Activated CD8-positive, alpha-beta memory T cell treated with anti-CD3 and anti-CD28 coated beads for 1 hour (primary cell): ENCODE results near the gene CTTN.
"Not testable (repeated sequence)": the region's sequence is repeated elsewhere in the genome, so short reads cannot be mapped to it uniquely, and the experiment has no call there.

Source experiments
- DNase-seq, 2 donors: peaks; one replicate each; pipeline ENCODE4 v3.0.0-alpha.2; 2020; ENCODE audit warnings: low read depth in 1 of 2; ENCODE audit errors: extremely low read depth in 1 of 2

The CTTN gene

GRCh38 chr11:70407814-70408213 lies 9.5 kb downstream of the CTTN start:
- DNase-seq, result no peak

DNA sequence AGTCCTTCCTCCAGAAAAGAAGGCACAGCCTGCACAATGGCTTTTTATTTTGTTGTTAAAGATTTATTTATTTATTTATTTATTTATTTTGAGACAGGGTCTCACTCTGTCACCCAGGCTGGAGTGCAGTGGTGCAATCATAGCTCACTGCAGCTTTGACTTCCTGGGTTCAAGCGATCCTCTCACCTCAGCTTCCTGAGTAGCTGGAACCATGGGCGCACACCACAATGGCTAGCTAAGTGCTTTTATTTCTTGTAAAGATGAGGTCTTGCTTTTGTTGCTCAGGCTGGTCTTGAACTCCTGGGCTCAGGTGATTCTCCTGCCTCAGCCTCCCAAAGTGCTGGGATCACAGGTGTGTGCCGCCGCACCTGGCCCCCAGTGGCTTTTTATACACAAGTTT lies 10.0 kb downstream of the CTTN start:
- not testable (repeated sequence) for DNase-seq

DNA sequence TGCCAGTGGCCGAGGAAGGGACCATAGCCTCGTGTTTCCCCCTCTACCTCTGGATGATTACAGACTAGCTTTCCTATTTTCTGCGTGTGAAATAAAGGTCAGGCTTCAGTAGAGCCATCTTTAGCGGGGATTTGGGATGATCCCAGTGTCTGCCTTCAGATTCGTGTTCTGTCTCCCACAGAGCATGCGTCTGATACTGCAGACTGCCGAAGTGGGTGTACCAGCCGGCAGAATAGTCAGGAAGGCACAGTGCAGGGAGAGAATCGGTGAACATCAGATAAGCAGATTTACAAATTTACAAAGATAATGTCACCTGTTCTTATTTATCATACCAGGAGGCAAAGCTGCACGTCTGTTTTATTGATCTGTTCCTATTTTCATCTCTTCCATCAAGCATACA lies 11.1 kb downstream of the CTTN start:
- no peak for DNase-seq

DNA sequence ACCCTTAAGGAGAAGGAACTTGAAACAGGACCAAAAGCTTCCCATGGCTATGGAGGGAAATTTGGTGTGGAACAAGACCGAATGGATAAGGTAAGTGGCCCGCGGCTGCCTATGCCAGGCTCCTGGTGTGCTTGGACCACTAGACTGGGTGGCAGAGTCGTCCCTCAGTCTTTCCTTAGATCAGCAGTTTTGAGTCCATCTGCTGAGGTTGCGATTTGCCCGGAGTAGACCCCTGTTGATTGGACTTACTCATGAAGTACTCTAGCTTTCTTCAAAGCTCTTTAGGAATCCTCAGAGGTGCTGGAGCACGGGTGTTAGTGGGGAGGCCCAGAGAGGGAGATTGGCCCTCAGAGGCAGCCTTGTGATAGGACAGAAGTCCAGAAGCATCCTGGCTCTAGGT lies 11.5 kb downstream of the CTTN start:
- DNase-seq, result no peak

DNA sequence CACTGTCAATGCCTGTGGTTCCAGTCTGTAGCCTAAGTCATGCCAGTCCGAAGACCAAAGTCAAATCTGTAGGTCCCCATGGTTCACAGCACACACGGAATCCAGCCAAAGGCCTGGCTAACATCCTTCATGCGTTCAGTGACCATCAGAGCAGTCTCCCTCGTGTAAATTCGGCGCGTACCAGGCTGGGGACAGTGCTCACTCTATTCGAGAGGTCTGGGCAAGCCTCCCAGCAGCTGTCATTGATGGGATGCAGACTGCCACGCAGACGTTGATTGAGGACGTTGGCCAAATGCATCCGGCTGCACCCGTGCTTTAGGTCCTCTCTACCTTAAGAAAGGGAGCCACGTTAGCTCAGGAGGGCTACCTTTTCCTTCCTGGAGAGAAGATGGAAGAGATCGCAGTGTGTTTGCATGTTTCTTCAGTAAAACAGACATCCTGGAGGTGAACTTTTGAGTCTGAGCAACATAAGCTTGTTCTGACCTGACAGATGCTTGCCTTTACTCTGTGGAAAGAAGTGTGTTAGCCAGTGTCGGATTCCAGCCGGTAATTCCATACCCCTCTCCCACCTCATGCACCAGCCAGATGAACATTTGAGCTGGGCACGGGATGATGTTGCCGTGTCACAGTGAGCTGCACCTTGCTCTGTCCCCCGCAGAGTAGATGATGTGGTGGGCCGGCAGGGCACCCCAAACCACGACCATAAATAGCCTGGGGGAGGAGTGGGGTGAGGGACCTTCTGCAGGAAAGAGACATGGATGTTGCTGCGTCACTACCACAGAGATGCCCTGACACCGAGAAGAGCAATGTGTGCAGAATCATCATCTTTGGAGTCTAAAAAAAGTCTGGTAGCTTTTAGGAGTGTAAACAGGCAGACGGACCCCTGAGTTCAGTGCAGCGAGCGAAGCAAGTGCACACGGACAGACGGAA lies 12.2 kb downstream of the CTTN start:
- DNase-seq, result no peak

- no peak for DNase-seq
Measured at GRCh38 chr11:70411713-70412452, 13.6 kb downstream of the CTTN start.

DNA sequence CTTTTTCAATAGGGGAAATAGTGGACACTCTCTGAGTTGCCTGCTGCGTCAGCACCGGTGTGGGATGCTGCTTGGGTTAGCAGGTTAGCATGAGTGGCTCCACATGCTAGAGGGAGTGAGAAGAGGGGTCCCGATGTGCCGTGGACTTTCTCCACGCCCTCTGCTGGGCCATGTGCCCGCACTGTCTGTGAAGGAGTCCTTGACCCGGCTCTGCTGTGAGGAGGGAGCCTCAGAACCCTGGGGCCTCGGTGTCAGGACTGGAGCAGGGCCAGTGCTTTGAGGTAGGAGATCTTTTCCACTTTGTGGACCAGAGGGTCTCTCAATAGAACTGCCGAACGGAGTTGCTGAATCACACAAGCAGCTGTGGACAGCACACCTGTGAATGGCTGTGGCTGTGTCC lies 14.8 kb downstream of the CTTN start:
- no peak for DNase-seq

DNA sequence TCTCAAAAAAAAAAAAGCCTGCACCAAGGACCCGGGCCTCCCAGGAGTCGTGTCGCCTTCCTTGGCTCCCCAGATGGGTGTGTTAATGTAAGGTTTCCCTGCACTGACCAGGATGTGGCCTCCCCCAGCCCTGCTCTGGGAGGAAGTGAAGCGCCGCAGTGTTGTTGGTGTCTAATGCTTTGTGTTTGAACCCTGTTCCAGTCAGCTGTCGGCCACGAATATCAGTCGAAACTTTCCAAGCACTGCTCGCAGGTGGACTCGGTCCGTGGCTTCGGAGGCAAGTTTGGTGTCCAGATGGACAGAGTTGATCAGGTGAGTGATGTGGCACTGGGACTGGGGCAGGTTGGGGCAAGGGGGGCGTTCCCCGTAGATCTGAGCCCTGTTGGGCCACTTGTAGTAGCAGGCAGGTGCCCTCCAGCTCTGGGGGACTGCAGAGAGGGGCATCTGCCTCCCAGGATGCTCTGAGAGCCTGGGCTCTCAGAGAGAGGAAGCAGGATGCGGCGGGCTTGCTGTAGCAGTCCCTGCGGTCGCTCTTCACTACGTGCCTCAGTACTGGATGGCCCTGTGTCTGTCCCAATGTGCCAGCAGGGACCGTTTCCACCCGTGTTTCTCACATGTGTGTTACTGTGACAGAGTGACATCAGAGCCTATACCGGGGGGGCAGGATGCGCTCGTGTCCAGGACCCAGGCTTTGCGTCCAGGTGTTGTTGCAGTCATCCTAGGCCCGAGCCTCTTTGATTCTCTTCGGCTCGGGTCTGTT lies 16.2 kb downstream of the CTTN start:
- no peak for DNase-seq

GRCh38 chr11:70415191-70415590 lies 16.9 kb downstream of the CTTN start:
- no peak for DNase-seq

GRCh38 chr11:70415642-70416395 lies 17.5 kb downstream of the CTTN start:
- DNase-seq, result no peak

DNA sequence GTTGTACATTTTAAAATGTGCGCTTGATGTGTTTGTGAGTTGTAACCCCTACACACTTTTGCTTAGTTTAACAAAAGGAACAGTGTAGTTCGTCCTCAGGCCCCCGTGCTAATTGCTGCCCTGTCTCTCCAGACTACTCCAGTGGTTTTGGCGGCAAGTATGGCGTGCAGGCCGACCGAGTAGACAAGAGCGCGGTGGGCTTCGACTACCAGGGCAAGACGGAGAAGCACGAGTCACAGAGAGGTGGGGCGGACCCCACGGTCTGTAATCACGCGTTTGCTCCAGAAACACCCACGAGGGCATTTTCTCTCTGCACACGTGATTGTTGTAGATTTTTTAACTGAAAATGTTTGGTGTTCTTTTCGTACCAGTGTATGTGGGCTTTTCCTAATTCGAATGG lies 18.6 kb downstream of the CTTN start:
- DNase-seq, result no peak

DNA sequence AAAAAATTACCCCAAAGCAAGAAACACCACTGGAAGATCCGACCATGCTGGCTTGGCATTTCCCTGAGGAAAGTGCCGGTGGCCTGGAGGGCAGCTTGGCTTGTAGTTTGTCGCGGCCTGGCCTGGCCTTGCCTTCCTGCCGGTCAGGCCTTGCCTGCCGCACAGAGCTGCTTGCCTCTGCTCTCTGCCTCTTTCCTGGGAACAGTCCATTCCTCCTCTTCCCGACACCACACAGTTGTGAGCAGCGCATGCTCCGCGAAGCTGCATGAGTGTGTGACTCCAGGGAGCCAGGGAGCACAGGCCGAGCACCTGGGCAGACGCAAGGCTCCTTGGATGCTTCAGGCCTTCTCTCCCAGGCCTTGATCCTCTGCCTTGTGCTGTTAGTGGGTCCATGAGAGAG lies 19.8 kb downstream of the CTTN start:
- no peak for DNase-seq

- no peak for DNase-seq
Measured at GRCh38 chr11:70419307-70420007, 21.1 kb downstream of the CTTN start.

- no peak for DNase-seq
Measured at GRCh38 chr11:70420008-70420464, 21.7 kb downstream of the CTTN start.

DNA sequence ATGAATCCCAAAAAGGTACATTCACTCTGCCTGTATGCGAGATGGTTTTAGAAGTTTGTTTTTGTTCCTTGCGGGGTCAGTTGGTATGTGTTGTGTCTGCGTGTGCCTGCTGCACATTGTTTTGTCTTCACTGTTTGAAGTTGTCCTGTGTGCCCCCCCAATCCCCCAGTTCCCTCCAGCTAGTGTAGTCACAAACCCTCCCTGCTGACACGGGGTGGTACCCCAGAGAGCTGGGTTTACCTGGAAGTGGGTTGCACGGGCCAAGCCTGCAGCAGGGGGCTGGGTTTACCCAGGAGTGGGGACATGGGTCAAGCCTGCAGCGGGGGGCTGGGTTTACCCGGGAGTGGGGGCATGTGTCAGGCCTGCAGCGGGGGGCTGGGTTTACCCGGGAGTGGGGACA lies 22.2 kb downstream of the CTTN start:
- DNase-seq, result no peak

DNA sequence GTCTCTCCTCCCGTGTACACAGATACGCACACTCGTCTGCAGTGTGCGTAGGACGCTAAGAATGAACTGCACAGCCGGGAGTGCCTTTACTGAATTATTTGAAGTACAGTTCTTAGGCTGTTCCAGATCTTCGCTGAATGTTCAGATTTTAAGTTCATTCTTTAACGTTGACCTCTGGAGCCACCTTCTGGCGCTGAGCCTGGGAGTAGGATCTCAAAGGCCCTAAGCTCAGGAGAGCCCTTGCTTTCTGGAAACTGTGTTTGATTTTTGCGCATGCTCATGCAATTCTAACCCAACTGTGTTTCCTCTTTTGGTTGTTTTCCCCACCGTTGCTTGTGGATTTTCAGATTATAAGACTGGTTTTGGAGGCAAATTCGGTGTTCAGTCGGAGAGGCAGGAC lies 22.8 kb downstream of the CTTN start:
- DNase-seq, result no peak

- no peak for DNase-seq
Measured at GRCh38 chr11:70422692-70423522, 24.6 kb downstream of the CTTN start.

DNA sequence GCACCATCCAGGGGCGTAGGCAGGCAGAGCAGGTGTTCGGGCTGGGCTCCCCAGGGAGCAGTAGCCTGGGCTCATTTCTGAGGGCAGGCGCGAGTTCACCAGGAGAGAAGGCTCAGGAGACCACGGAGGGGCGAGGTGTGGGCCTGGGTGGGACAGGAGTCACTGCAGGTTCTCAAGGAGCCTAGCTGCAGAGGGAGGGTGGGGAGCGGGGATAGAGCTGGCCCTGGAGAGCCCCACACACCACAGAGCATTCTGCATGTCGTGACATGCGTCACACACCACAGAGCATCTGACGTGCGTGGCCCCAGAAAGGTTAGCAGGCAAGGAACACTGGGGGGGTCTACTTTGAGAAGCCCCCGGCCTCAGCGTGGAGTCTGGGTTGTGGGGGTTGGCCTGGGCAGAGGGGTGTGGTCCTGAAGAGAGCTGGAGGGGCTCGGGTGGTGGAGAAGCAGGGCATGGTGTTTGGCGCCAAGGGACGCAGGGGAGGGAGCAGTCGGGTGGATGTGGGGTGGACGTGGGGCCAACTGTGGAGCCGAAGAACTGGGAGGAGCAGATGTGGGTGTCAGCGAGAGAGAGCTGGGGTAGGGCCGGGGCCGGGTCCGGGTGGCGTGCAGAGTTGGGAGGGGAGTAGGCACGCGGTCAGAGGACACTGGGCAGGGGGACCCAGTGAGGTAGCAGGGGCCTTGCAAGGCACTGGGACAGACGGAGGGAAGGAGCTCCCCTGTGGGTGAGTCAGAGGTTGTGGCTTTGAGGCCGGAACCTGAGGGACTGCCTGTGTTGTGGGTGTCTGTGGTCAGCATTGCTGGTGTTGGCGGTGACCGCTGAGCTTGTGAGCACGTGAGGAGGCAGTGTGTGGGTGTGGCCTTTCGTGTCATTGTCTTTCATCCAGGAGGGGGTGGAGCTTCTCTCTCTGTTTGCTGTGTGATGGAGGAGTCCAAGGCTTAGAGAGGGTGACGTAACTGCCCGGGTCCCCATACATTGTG lies 25.5 kb downstream of the CTTN start:
- peak in 1 of 2 donors; percentile 14 for DNase-seq
